Adrenal gland (tissue), 5 donors: ENCODE results near the gene RLIM.
A peak's percentile ranks its signal among the peaks of the same experiment; 100 is the strongest.

Source experiments
- POLR2A ChIP-seq, 2 donors: fragments of 450-650 bp; IDR thresholded peaks; one replicate each; pipeline ENCODE4 v1.6.1; 2017; ENCODE audit warnings: antibody characterized with exemption in 2 of 2, mild to moderate bottlenecking in 2 of 2, moderate library complexity in 1 of 2
- TF ChIP-seq, protein P1 (sequence below), 6 experiments: fragments of 450-650 bp in 4 of 6; fragments of 200-600 bp in 2 of 6; sonication (generic) in 1 of 6; IDR thresholded peaks; 1 replicate in 5 of 6; 2 replicates in 1 of 6; pipeline versions ENCODE4 v1.5.1 to v1.8.0; 2016 to 2021; ENCODE audit warnings: antibody characterized with exemption in 6 of 6, mild to moderate bottlenecking in 2 of 6, moderate library complexity in 1 of 6
- donor health status: DM: no; HTN: no; CAD: no.

DNA sequence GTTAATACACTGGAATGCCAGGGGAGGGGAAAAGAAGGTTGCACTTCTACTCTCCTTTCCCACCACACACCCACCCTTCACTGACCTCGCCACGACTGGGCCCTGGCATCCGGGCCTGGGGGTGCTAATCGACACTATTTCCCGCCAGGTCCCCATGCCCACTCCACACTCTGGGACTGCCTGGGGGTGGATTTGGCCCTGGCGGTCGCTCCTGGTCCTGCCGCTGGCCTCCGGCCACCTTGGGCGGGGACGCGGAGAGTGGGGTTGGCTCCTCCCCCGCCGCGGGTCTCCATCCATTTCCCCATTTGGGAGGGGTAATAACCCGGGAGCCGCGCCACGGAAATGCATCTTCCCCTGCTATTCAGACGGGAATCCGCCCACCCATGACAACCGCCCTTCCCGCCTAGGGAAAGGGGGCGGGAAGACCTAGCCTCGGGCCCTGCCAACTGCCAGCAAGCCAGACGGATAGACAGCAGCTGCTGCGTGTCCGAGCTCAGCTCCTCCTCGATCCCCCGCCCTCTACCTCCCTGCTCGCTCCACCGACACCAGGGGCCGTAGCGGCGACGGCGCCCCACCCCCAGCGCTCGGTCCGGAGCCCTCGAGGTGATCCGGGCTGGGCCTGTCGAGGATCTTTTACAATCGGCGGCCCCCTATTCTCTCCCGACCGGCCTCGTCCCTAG lies 78.1 kb downstream of the RLIM start:
- TF ChIP-seq, protein P1, sequence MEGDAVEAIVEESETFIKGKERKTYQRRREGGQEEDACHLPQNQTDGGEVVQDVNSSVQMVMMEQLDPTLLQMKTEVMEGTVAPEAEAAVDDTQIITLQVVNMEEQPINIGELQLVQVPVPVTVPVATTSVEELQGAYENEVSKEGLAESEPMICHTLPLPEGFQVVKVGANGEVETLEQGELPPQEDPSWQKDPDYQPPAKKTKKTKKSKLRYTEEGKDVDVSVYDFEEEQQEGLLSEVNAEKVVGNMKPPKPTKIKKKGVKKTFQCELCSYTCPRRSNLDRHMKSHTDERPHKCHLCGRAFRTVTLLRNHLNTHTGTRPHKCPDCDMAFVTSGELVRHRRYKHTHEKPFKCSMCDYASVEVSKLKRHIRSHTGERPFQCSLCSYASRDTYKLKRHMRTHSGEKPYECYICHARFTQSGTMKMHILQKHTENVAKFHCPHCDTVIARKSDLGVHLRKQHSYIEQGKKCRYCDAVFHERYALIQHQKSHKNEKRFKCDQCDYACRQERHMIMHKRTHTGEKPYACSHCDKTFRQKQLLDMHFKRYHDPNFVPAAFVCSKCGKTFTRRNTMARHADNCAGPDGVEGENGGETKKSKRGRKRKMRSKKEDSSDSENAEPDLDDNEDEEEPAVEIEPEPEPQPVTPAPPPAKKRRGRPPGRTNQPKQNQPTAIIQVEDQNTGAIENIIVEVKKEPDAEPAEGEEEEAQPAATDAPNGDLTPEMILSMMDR (IDR thresholded peaks at IDR 0.05), result peak in 5 of 6 experiments; percentile 17 to 66 (median 56)
- TF ChIP-seq POLR2A (IDR thresholded peaks at IDR 0.05), result peak in 1 of 2 donors; percentile 40
